Ascending aorta (tissue), 2 donors: ENCODE measurements around the gene LHX2. TPM values are rescaled to one million over a fixed set of nuclear protein-coding genes. Genes with fewer than 3 reads are reported as not detected.

Experiments used
- DNase-seq, 2 donors: peaks; one replicate each; pipeline ENCODE4 v3.0.0-alpha.2; 2019; ENCODE audit warnings: low spot score in 2 of 2
- H3K27ac ChIP-seq, 2 donors: fragments of 200-600 bp; sonication (generic); one replicate each; pipeline ENCODE4 v1.5.1; 2016 to 2017; ENCODE audit warnings: mild to moderate bottlenecking in 1 of 2
- H3K27me3 ChIP-seq: fragments of 200-600 bp; sonication (generic); one replicate; pipeline ENCODE4 v1.5.1; 2017
- H3K36me3 ChIP-seq, 2 donors: fragments of 200-600 bp; sonication (generic); one replicate each; pipeline ENCODE4 v1.5.1; 2016
- H3K4me1 ChIP-seq, 2 donors: fragments of 200-600 bp; sonication (generic); one replicate each; pipeline ENCODE4 v1.5.1; 2016 to 2017; ENCODE audit warnings: mild to moderate bottlenecking in 1 of 2
- H3K4me3 ChIP-seq, 2 donors: fragments of 200-600 bp; sonication (generic); one replicate each; pipeline ENCODE4 v1.5.1; 2016 to 2017; ENCODE audit warnings: mild to moderate bottlenecking in 1 of 2
- H3K9me3 ChIP-seq, 2 donors: fragments of 200-600 bp; sonication (generic); one replicate each; pipeline ENCODE4 v1.5.1; 2016
- CTCF ChIP-seq, 3 experiments: fragments of 200-600 bp in 2 of 3; fragments of 450-650 bp in 1 of 3; sonication (generic) in 2 of 3; IDR thresholded peaks; one replicate each; pipeline ENCODE4 v1.5.1; 2016 to 2019; ENCODE audit warnings: antibody characterized with exemption in 3 of 3, mild to moderate bottlenecking in 1 of 3, moderate library complexity in 1 of 3
- intact Hi-C: fragments of 100-400 bp; cut with DNase I; formaldehyde crosslinking; loops from one replicate; pipeline ENCODE4 v1.15.1; 2023
- total RNA-seq: library from RNA; depleted of rRNA; stranded (reverse); fragments of >200 nt; gene quantifications from one replicate; pipeline ENCODE4 v1.1.0, GENCODE V29; 2016

The LHX2 gene
- total RNA-seq, 1 donor from 2014 or later = not detected

- no peaks in the 10 kb centered on the region for H3K36me3 ChIP-seq
- H3K27ac ChIP-seq = no peak overlapping the region
- H3K27me3 ChIP-seq = no peaks in the 10 kb centered on the region
- intact Hi-C loops = no loop called here
- DNase-seq = no peak
- H3K4me3 ChIP-seq = no peak overlapping the region
- H3K4me1 ChIP-seq = no peaks in the 10 kb centered on the region
- TF ChIP-seq CTCF (IDR thresholded peaks at IDR 0.05) = no peak
- H3K9me3 ChIP-seq = no peaks in the 10 kb centered on the region
Measured at GRCh38 chr9:124060844-124061605, 49.5 kb downstream of the LHX2 start.

GRCh38 chr9:124062172-124062571 lies 50.6 kb downstream of the LHX2 start:
- no peak for TF ChIP-seq CTCF (IDR thresholded peaks at IDR 0.05)
- intact Hi-C loops = no loop called here
- Histone ChIP-seq H3K27ac (no peak overlapping the region), H3K36me3 (no peaks in the 10 kb centered on the region), H3K9me3 (no peaks in the 10 kb centered on the region), H3K4me1 (no peaks in the 10 kb centered on the region), H3K4me3 (no peak overlapping the region), H3K27me3 (no peaks in the 10 kb centered on the region)
- no peak for DNase-seq

- H3K36me3 ChIP-seq = no peaks in the 10 kb centered on the region
- H3K4me3 ChIP-seq = no peak overlapping the region
- DNase-seq = no peak
- no peak overlapping the region for H3K27ac ChIP-seq
- intact Hi-C loops = no loop called here
- H3K4me1 ChIP-seq = no peaks in the 10 kb centered on the region
- no peak for TF ChIP-seq CTCF (IDR thresholded peaks at IDR 0.05)
- no peaks in the 10 kb centered on the region for H3K27me3 ChIP-seq
- H3K9me3 ChIP-seq = no peaks in the 10 kb centered on the region
Measured at GRCh38 chr9:124066783-124067577, 55.4 kb downstream of the LHX2 start.

- no peak for TF ChIP-seq CTCF (IDR thresholded peaks at IDR 0.05)
- intact Hi-C loops = no loop called here
- DNase-seq = no peak
- H3K9me3 ChIP-seq = no peaks in the 10 kb centered on the region
- no peak overlapping the region for H3K27ac ChIP-seq
- H3K4me3 ChIP-seq = no peak overlapping the region
- H3K36me3 ChIP-seq = no peaks in the 10 kb centered on the region
- H3K27me3 ChIP-seq = no peaks in the 10 kb centered on the region
- H3K4me1 ChIP-seq = no peaks in the 10 kb centered on the region
Measured at GRCh38 chr9:124068251-124068650, 56.7 kb downstream of the LHX2 start.

GRCh38 chr9:124074746-124075145 lies 63.2 kb downstream of the LHX2 start:
- DNase-seq = no peak
- H3K9me3 ChIP-seq = no peaks in the 10 kb centered on the region
- TF ChIP-seq CTCF (IDR thresholded peaks at IDR 0.05) = no peak
- H3K4me1 ChIP-seq = no peaks in the 10 kb centered on the region
- no peaks in the 10 kb centered on the region for H3K36me3 ChIP-seq
- H3K27ac ChIP-seq = no peak overlapping the region
- intact Hi-C loops = no loop called here
- H3K4me3 ChIP-seq = no peak overlapping the region
- H3K27me3 ChIP-seq = no peaks in the 10 kb centered on the region
